22Rv1 (cell line): ENCODE data around the gene SLBP.

Source experiments
- CTCF ChIP-seq: fragments of 450-650 bp; IDR thresholded peaks from 2 replicates; pipeline ENCODE4 v1.5.1; 2017; ENCODE audit warnings: mild to moderate bottlenecking
- ZFX ChIP-seq: fragments of 450-650 bp; IDR thresholded peaks from 2 replicates; pipeline ENCODE4 v1.6.1; 2017; ENCODE audit warnings: antibody characterized with exemption, borderline replicate concordance

DNA sequence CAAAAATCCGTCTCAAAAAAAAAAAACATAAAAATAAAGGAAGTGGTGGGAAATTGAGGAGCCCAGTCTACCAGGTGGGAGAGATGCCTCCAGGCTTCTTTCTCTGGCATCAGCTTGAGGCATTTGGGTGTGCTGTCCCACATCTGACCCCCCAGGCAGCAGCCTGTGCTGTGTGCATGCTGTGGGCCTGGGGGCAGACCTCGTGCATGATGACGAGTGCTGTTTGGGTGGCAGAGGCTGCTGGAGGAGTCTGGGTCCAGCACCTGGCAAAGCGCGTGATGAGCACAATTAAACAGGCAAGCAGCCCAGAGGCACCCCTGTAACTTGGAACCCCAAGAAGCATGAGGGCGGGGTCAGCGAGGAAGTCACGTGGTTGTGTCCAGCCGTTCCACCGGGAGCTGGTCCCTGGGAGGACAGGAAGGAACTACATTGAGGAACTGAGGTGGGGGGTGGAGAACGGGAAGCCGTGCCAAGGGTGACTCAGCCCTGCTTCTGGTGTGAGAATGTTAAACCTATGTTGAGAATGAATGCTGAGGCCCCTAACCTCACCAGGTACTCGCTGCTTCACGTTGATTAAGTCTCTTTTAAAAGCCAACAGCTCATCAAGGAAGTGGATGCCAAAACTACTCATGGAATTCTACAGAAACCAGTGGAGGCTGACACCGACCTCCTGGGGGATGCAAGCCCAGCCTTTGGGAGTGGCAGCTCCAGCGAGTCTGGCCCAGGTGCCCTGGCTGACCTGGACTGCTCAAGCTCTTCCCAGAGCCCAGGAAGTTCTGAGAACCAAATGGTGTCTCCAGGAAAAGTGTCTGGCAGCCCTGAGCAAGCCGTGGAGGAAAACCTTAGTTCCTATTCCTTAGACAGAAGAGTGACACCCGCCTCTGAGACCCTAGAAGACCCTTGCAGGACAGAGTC lies 15.3 kb upstream of the SLBP start:
- TF ChIP-seq CTCF: no peak
- TF ChIP-seq ZFX: no peak
